ENCODE data around the gene PPP1R9A.

Gene PPP1R9A

DNA sequence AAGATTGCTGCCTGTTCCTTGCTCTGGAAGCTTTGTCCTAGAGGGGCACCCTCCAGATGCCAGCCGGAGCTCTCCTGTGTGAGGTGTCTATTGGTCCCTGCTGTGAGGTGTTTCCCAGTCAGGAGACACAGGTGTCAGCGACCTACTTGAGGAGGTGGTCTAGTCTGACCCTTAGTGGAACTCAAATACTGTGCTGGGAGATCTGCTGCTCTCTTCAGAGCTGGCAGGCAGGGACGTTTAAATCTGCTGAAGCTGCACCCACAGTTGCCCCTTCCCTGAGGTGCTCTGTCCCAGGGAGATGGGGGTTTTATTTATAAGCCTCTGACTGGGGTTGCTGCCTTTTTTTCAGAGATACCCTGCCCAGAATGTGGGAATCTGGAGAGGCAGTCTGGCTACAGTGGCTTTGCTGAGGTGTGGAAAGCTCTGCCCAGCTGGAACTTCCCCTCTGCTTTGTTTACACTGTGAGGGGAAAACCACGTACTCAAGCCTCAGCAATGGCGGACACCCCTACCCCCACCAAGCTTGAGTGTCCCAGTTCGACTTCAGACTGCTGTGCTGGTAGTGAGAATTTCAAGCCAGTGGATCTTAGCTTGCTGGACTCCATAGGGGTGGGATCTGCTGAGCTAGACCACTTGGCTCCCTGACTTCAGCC, 119.2 kb downstream of the PPP1R9A start:
- in situ Hi-C loops (cut with MboI; ENCODE audit: low sequenced_read_pairs): no loop called here

- in situ Hi-C loops (cut with MboI; ENCODE audit: low sequenced_read_pairs): no loop called here
Observed at GRCh38 chr7:95027234-95027872, 120.0 kb downstream of the PPP1R9A start.

DNA sequence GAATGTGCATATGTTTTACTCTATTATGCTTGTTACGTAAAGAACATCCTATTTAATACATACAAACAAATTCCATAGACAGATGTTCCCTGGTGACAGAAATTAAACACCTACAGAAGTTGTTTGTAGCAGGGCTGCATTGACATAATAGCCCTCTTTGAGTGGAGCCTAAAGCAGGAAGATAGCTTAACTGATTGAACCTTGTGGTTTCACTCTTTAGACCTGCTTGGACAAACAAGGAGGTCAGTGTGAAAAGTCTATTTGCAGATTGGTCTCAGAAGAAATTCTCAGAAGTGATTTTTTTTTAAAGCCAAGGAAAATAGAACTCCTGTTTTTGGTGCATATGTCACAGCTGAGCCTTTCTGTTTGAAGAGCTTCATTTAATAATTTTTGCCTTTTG, 121.3 kb downstream of the PPP1R9A start:
- in situ Hi-C loops (cut with MboI; ENCODE audit: low sequenced_read_pairs): no loop called here

DNA sequence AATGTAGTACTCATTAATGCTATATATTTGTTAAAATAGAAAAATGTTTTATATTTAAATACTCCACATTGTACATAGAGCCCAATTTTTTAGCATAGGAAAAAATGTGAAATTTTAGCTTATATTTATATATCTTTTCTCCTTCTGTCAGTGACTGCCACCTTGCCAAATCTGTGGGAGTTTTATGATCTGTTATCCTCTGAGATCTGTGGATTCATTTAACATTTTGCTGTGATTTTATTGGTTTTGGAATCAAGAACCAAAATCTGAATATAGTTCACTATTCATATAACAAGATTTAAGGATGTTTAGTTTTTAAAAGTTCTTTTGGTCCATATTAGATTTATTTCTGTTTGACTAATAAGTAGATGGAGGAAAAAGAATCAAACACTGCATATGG, 127.9 kb downstream of the PPP1R9A start:
- in situ Hi-C loops (cut with MboI; ENCODE audit: low sequenced_read_pairs): no loop called here

GRCh38 chr7:95041031-95041430, 133.6 kb downstream of the PPP1R9A start:
- in situ Hi-C loops (cut with MboI; ENCODE audit: low sequenced_read_pairs): no loop called here

DNA sequence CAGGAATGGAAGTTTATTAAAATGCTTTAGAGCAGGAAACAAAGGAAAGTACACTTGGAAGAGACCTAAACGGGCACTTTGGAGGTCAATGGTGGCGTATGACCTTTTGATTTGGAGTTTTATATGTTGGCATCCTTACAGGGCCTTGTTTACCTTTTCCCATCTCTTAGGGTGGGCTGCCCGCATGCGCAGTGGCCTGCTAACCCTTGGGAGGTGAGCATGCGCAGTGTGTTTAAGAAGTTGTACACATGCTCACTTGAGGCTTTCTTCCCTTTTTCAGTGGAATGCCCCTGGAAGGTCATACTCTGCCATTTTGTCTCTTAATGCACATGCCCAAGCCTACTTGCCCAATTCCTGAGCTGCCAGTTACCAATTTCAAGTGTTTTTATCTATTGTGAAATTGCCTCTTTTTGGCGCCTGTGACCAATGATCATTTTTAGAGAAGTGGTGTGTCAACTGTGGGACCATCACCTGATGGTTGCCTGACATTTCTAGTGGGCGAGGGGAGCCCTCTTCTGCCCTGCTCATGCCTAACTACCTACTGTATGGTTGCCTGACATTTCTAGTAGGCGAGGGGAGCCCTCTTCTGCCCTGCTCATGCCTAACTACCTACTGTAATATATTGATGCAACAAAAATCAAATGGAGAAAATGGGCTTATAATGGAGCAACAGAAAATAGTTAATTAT, 138.0 kb downstream of the PPP1R9A start:
- in situ Hi-C loops (cut with MboI; ENCODE audit: low sequenced_read_pairs): no loop called here

DNA sequence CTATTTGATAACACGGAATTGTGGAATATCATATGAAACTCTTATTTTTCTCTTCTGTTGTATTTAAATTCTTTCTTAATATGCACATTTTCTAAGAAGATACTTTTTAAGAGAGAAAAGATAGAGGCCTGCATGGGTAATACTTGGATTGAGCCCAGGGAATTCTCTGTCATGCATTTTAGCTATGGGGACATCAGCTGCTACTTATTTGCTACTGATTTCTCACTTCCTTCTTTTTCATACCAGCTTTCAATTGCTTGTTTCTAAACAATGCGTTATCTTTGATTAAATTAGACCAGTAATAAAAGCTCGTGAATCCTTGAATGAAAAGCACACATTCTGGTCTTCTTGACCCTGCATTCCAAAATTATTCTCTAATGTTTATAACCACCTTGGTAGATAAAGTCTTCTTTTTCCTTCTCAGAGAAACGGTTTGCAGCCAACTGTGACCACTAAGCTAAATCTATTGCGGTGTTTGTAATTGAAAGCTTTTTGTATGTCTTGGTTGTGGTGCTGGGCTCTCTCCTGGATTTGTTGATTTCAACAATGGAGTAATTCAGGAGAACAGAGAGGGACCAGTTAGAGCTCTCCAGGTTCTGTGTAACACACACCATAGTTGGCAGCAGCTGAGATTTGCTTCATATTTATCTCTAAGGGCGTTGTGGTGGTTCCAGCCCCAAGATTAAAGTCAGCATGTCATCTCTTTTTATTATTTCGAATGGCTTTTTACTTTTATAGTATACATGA, 139.3 kb downstream of the PPP1R9A start:
- in situ Hi-C loops (cut with MboI; ENCODE audit: low sequenced_read_pairs): no loop called here

DNA sequence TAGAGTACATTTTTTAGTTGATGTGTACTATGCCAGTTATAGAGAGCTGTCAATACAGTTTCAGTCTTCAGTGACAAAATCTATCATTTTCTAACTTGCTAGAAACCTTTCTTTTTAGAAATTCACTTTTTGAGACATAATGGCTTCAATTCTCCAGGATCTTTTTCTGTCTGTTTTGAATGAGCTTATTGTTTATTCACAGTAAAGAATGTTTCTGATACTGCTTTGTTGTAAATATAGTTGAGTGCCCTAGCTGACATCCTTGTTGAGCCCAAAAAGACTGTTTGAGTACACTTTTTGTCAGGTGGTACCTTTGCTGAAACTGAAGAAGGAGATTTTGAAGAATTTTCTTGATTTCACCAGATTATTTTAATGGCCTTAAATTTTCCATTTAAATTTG, 139.9 kb downstream of the PPP1R9A start:
- in situ Hi-C loops (cut with MboI; ENCODE audit: low sequenced_read_pairs): no loop called here

GRCh38 chr7:95052566-95053094, 145.2 kb downstream of the PPP1R9A start:
- in situ Hi-C loops (cut with MboI; ENCODE audit: low sequenced_read_pairs): no loop called here

DNA sequence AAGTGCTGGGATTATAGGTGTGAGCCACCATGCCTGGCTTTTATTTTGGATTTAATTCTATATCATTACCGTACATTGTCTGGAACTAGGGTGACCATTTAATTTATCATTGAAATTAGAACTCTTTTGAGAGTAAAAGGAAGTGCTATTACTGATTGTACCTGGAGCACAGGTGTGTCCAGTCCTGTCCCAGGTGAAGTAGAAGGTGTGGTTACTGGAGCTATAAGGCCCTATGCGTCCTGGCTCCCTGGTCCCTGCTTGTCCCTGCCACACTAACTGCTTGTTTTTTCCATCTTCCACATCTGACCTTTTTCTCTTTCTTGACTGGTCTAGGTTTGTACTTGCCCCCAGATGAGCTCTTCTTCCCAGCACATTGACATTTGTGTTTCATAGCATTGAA, 147.0 kb downstream of the PPP1R9A start:
- in situ Hi-C loops (cut with MboI; ENCODE audit: low sequenced_read_pairs): no loop called here

GRCh38 chr7:95055295-95055694, 147.9 kb downstream of the PPP1R9A start:
- in situ Hi-C loops (cut with MboI; ENCODE audit: low sequenced_read_pairs): no loop called here

GRCh38 chr7:95056107-95056739, 148.8 kb downstream of the PPP1R9A start:
- in situ Hi-C loops (cut with MboI; ENCODE audit: low sequenced_read_pairs): no loop called here

- in situ Hi-C loops (cut with MboI; ENCODE audit: low sequenced_read_pairs): no loop called here
Observed at GRCh38 chr7:95056901-95057300, 149.5 kb downstream of the PPP1R9A start.

DNA sequence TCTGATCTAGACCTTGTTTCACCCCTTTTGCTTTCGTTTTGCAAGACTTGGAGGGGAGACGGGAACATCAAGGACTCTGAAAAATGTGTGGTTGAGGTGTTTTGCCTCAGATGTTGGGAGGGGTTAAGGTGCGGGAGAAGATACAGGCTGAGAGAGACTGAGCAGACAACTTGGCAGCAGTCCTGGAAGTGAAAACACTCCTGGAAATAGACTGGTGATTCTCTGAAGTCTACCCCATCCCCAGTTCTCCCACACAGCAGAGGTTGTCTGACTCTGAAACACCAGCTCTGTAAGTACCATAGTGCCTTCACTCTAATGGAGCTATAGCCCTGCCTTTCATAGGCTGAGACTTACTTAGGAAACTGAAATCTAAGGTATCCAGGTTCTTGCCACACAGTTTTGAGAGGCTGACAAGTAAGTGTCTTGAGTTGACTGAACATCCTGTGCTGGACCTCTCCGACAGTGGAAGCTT, 152.5 kb downstream of the PPP1R9A start:
- in situ Hi-C loops (cut with MboI; ENCODE audit: low sequenced_read_pairs): no loop called here

- in situ Hi-C loops (cut with MboI; ENCODE audit: low sequenced_read_pairs): no loop called here
Observed at GRCh38 chr7:95062901-95063300, 155.5 kb downstream of the PPP1R9A start.

DNA sequence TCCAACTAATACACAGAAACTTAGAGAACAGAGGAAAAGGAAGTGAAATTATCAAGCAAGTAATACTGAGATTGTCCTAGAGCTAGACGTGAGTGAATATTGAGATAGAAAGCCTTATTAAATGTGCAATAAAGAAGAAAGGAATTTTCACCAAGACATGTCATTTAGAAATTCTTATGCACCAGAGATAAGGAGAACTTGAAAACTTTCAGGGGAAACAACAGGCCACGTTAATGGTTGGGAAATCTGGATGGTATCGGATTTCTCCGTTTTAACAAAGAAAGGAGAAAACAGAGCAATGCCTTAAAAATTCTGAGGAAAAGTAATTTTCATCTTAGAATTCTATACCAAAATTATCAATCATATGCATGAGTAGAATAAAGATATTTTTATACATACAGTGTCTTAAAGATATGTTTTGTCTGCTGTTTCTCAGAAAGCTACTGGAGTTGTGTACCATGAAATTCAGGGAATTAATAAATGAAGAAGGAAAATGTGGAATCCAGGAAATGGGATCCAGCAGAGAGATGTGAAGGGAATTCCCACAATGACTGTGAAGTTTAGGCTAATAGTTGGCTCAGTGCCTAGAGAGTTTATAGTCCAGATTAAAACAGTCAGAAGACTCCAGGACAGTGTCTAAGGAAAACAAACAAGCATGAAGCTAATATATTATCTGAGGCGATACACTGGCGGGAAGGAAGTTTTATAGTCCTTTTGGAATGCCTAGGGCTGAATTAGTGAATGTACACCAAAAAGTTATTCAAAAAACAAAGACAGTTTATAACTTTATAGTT, 159.5 kb downstream of the PPP1R9A start:
- in situ Hi-C loops (cut with MboI; ENCODE audit: low sequenced_read_pairs): no loop called here

DNA sequence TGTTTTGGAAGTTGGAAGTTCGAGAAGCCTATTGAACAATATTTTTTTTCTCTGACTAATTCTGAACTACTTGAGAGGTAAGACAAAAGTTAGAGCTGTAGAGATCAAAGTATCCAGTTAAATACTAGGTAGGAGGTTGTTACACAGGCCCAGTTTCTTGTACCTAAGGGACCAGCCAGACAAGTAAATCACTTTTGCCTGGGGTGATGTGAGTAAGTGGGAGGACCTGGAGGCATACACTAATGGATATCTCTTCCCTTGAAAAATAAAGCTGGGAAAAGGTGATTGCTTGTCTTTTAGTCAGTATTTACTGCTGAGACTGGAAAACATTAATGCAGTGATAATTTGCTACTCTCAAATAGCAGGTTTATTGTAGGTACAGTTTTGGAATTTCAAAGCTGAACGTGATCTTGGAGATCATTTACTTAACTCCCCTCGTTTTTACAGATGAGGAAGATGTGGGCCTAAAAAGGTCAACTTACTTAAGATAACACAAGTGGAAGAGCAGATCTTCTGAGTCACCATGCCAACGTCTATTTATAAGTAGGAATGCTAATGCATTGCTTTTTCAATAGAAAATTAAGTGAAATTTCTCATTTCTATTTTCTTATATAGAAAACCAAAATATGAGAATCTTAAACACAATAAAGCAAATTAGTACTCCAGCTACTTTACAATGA, 181.3 kb downstream of the PPP1R9A start:
- in situ Hi-C loops (cut with MboI; ENCODE audit: low sequenced_read_pairs): no loop called here

- in situ Hi-C loops (cut with MboI; ENCODE audit: low sequenced_read_pairs): no loop called here
Observed at GRCh38 chr7:95089414-95090315, 182.3 kb downstream of the PPP1R9A start.
